ENCODE data around the gene LPP. TPM values are rescaled to one million over a fixed set of nuclear protein-coding genes. Genes with fewer than 3 reads are reported as not detected.

The LPP gene
- total and polyA plus RNA-seq, 2 of the 13 experiments (the other 11 are each of a cell fraction or from before 2014, with no cell fraction given) = 19.2 to 29.9 TPM

- Histone ChIP-seq H3K36me3 (replicated peaks in 1 of 2; ENCODE audit: control insufficient read depth in 1 of 2, insufficient read depth in 2 of 2, low read length in 2 of 2) (peaks cover 2 to 24% of the 10 kb centered on the region in 2 experiments; a peak in 4 of 5 replicates), H2AFZ (ENCODE audit: low read length) (no peak overlapping the region), H3K4me2 (ENCODE audit: low read depth, low read length) (no peak overlapping the region), H3K27me3 (ENCODE audit: control insufficient read depth in 1 of 2, insufficient read depth in 2 of 2, low read length in 2 of 2) (no peaks in the 10 kb centered on the region), H3K9me3 (ENCODE audit: low read length) (no peaks in the 10 kb centered on the region), H3K79me2 (ENCODE audit: insufficient read depth, low read length) (peaks cover 81% of the 10 kb centered on the region), H3K4me1 (ENCODE audit: insufficient read depth, low read length) (peaks cover 50% of the 10 kb centered on the region), H3K9ac (ENCODE audit: insufficient read depth, low read depth, low read length) (no peak overlapping the region), H4K20me1 (ENCODE audit: insufficient read depth, low read length) (no peaks in the 10 kb centered on the region), H3K27ac (ENCODE audit: extremely low read length, insufficient read depth, low read length) (no peak overlapping the region), H3K4me3 (replicated peaks in 1 of 3; ENCODE audit: insufficient read depth in 1 of 3, low read depth in 2 of 3, low read length in 3 of 3) (no peak overlapping the region)
- ATAC-seq = no peak
- WGBS (ENCODE audit: low lambda C conversion rate) = over 99% methylated on average over 7 of the region's 7 CpGs
- TF ChIP-seq, protein P1, sequence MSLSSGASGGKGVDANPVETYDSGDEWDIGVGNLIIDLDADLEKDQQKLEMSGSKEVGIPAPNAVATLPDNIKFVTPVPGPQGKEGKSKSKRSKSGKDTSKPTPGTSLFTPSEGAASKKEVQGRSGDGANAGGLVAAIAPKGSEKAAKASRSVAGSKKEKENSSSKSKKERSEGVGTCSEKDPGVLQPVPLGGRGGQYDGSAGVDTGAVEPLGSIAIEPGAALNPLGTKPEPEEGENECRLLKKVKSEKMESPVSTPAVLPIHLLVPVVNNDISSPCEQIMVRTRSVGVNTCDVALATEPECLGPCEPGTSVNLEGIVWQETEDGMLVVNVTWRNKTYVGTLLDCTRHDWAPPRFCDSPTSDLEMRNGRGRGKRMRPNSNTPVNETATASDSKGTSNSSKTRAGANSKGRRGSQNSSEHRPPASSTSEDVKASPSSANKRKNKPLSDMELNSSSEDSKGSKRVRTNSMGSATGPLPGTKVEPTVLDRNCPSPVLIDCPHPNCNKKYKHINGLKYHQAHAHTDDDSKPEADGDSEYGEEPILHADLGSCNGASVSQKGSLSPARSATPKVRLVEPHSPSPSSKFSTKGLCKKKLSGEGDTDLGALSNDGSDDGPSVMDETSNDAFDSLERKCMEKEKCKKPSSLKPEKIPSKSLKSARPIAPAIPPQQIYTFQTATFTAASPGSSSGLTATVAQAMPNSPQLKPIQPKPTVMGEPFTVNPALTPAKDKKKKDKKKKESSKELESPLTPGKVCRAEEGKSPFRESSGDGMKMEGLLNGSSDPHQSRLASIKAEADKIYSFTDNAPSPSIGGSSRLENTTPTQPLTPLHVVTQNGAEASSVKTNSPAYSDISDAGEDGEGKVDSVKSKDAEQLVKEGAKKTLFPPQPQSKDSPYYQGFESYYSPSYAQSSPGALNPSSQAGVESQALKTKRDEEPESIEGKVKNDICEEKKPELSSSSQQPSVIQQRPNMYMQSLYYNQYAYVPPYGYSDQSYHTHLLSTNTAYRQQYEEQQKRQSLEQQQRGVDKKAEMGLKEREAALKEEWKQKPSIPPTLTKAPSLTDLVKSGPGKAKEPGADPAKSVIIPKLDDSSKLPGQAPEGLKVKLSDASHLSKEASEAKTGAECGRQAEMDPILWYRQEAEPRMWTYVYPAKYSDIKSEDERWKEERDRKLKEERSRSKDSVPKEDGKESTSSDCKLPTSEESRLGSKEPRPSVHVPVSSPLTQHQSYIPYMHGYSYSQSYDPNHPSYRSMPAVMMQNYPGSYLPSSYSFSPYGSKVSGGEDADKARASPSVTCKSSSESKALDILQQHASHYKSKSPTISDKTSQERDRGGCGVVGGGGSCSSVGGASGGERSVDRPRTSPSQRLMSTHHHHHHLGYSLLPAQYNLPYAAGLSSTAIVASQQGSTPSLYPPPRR (CRISPR knock-in tag; IDR thresholded peaks at IDR 0.05; ENCODE audit: borderline replicate concordance) = no peak
- TF ChIP-seq KLF11 (CRISPR knock-in tag; IDR thresholded peaks at IDR 0.05) (no peak), ZNF770 (CRISPR knock-in tag; IDR thresholded peaks at IDR 0.05) (no peak), ZNF564 (CRISPR knock-in tag; IDR thresholded peaks at IDR 0.05) (no peak), PAWR (CRISPR knock-in tag; IDR thresholded peaks at IDR 0.05; ENCODE audit: borderline replicate concordance) (no peak)
- no TSS peak for BruUV-seq (replicated peaks)
- in situ Hi-C loops (cut with HindIII; ENCODE audit: extremely low pct_ligation_motif_present, low pct_unique_long_range_greater_than_20kb) (no loop called here), intact Hi-C loops (cut with micrococcal nuclease; ENCODE audit: unreplicated experiment) (no loop called here)
- CTCF ChIA-PET (ENCODE audit: low intra/inter-chr PET ratio, low total read pairs) = no interaction called here
- no peak for DNase-seq (ENCODE audit: low spot score)
- no peak for FAIRE-seq
- POLR2A ChIA-PET = no interaction called here
Measured at GRCh38 chr3:188180114-188180513, 26.2 kb downstream of the LPP start.
